CD4-positive, alpha-beta T cell treated with Interleukin-6 at 100 ng/mL for 8 hours (primary cell): ENCODE measurements around the gene TOP2A.
A peak's percentile ranks its signal among the peaks of the same experiment; 100 is the strongest.

Experiments used
- DNase-seq: peaks from one replicate; pipeline ENCODE4 v3.0.0-alpha.2; 2020; ENCODE audit warnings: mixed read lengths, low spot score

Gene TOP2A

GRCh38 chr17:40452216-40452787 lies 34.6 kb upstream of the TOP2A start:
- no peak for DNase-seq

- no peak for DNase-seq
These were observed 33.7 kb upstream of the TOP2A start for GRCh38 chr17:40451420-40451819.

GRCh38 chr17:40450175-40450574 lies 32.5 kb upstream of the TOP2A start:
- peak; percentile 38 for DNase-seq

- no peak for DNase-seq
These were observed 31.1 kb upstream of the TOP2A start for GRCh38 chr17:40448639-40449261.

GRCh38 chr17:40448213-40448638 lies 30.5 kb upstream of the TOP2A start:
- DNase-seq: no peak

GRCh38 chr17:40447806-40448205 lies 30.1 kb upstream of the TOP2A start:
- no peak for DNase-seq

GRCh38 chr17:40447148-40447644 lies 29.5 kb upstream of the TOP2A start:
- DNase-seq: no peak

GRCh38 chr17:40445751-40446468 lies 28.2 kb upstream of the TOP2A start:
- DNase-seq: no peak

GRCh38 chr17:40443988-40444899 lies 26.5 kb upstream of the TOP2A start:
- DNase-seq: no peak

GRCh38 chr17:40443196-40443987 lies 25.7 kb upstream of the TOP2A start, which contains the start of gene IGFBP4:
IGFBP4 (plus strand) TSS chr17:40443450; CDS start chr17:40443736, 286 bp downstream.
- peak; percentile 66 for DNase-seq

- no peak for DNase-seq
These were observed 24.9 kb upstream of the TOP2A start for GRCh38 chr17:40442392-40443195.

- no peak for DNase-seq
These were observed 22.5 kb upstream of the TOP2A start for GRCh38 chr17:40440166-40440565.

- DNase-seq: no peak
These were observed 19.5 kb upstream of the TOP2A start for GRCh38 chr17:40437095-40437732.

- no peak for DNase-seq
These were observed 18.9 kb upstream of the TOP2A start for GRCh38 chr17:40436636-40437035.

- DNase-seq: no peak
These were observed 16.1 kb upstream of the TOP2A start for GRCh38 chr17:40433551-40434415.

GRCh38 chr17:40432864-40433528 lies 15.3 kb upstream of the TOP2A start:
- no peak for DNase-seq

- no peak for DNase-seq
These were observed 13.5 kb upstream of the TOP2A start for GRCh38 chr17:40431231-40431602.
